ENCODE data around the gene CD34.

- TF ChIP-seq EZH2 (IDR thresholded peaks at IDR 0.05; ENCODE audit: low read depth) (no peak), CTCF (conservative IDR thresholded peaks at IDR 0.05) (no peak)
Observed at GRCh38 chr1:207853372-207853757, 57.6 kb downstream of the CD34 start.

All from PC-9 (cell line).